HCT116 (cell line): ENCODE data around the gene CPNE5. TPM values are rescaled to one million over a fixed set of nuclear protein-coding genes. Genes with fewer than 3 reads are reported as not detected.

Experiments used
- ATAC-seq: fragments of 200-7000 bp; cut with Tn5 transposase; 2 replicates; pipeline ENCODE4 v1.9.1; 2020; ENCODE audit warnings: mild to moderate bottlenecking, moderate library complexity
- BruUV-seq: library from RNA; stranded (reverse); fragments of 400-500 nt; replicated peaks from 2 replicates; lab custom pipeline; 2021; lab: Mats Ljungman, UMichigan
- CTCF ChIA-PET: fragments of 300-600 bp; sonication (Branson Sonifier 250); formaldehyde crosslinking; loops from one replicate; lab custom pipeline; 2021; ENCODE audit warnings: antibody characterized with exemption; lab: Charles Lee
- POLR2A ChIA-PET: fragments of 300-600, 350-600 bp; sonication (Branson Sonifier 250); formaldehyde crosslinking; loops from one replicate; lab custom pipeline; 2021; ENCODE audit warnings: antibody characterized with exemption; lab: Charles Lee
- RAD21 ChIA-PET, 2 experiments: fragments of 300-600 bp; sonication (Branson Sonifier 250); formaldehyde crosslinking; loops; one replicate each; lab custom pipeline; 2023; ENCODE audit warnings: low total read pairs in 2 of 2; ENCODE audit not compliant: uncharacterized antibody in 2 of 2, unreplicated experiment in 2 of 2, low non-redundant PET in 1 of 2; lab: Charles Lee
- DNase-seq: peaks from one replicate; pipeline ENCODE4 v3.0.0-alpha.2; 2010; ENCODE audit warnings: low read depth, low spot score
- H2AFZ ChIP-seq: fragments of 200-600 bp; shearing (Covaris generic), sonication (generic); 2 replicates; pipeline ENCODE4 v1.6.1; 2017; ENCODE audit warnings: low read depth, mixed run types, mixed read lengths, antibody characterized with exemption, low read length; ENCODE audit not compliant: poor library complexity, severe bottlenecking
- H3K27ac ChIP-seq: 2 replicates; pipeline ENCODE4 v1.5.1; 2012; ENCODE audit warnings: low read depth, low read length
- H3K27me3 ChIP-seq: fragments of 200-600 bp; sonication (generic); 2 replicates; pipeline ENCODE4 v1.6.1; 2016; ENCODE audit warnings: mixed run types, low read length, mixed read lengths; ENCODE audit not compliant: insufficient read depth
- H3K36me3 ChIP-seq, 2 experiments: fragments of 200-500 bp in 1 of 2; fragments of 200-600 bp in 1 of 2; sonication (Bioruptor generic) in 1 of 2; sonication (generic) in 1 of 2; 2 replicates each; pipeline versions ENCODE4 v1.5.1 to v1.6.1; 2014 to 2016; ENCODE audit warnings: low read length in 2 of 2, inconsistent platforms in 1 of 2, mixed read lengths in 1 of 2, mixed run types in 1 of 2; ENCODE audit not compliant: insufficient read depth in 2 of 2, control insufficient read depth in 1 of 2
- H3K4me1 ChIP-seq, 2 experiments: fragments of 200-600 bp in 1 of 2; sonication (generic) in 1 of 2; 2 replicates each; pipeline versions ENCODE4 v1.5.1 to v1.6.1; 2012 to 2017; ENCODE audit warnings: low read length in 2 of 2, inconsistent platforms in 1 of 2, mild to moderate bottlenecking in 1 of 2, mixed read lengths in 1 of 2, mixed run types in 1 of 2, moderate library complexity in 1 of 2; ENCODE audit not compliant: insufficient read depth in 2 of 2, control insufficient read depth in 1 of 2
- H3K4me2 ChIP-seq: fragments of 200-600 bp; sonication (generic); 2 replicates; pipeline ENCODE4 v1.6.1; 2017; ENCODE audit warnings: mixed run types, low read length, mixed read lengths
- H3K4me3 ChIP-seq, 2 experiments: fragments of 200-600 bp in 1 of 2; sonication (generic) in 1 of 2; replicated peaks in 1 of 2; 2 replicates each; pipeline ENCODE4 v1.5.1; 2011 to 2016; ENCODE audit warnings: low read length in 2 of 2, control low read depth in 1 of 2, low read depth in 1 of 2, mild to moderate bottlenecking in 1 of 2, mixed read lengths in 1 of 2, mixed run types in 1 of 2
- H3K79me2 ChIP-seq: fragments of 200-600 bp; sonication (generic); 2 replicates; pipeline ENCODE4 v1.6.1; 2017; ENCODE audit warnings: mild to moderate bottlenecking, mixed run types, low read length, moderate library complexity, mixed read lengths; ENCODE audit not compliant: insufficient read depth
- H3K9ac ChIP-seq: fragments of 200-600 bp; sonication (generic); 2 replicates; pipeline ENCODE4 v1.6.1; 2016; ENCODE audit warnings: low read length, mixed read lengths
- H3K9me2 ChIP-seq: fragments of 200-600 bp; sonication (generic), shearing (Covaris generic); 2 replicates; pipeline ENCODE4 v1.6.1; 2017; ENCODE audit warnings: mixed run types, mild to moderate bottlenecking, moderate library complexity; ENCODE audit not compliant: insufficient read depth
- H3K9me3 ChIP-seq, 2 experiments: fragments of 200-500 bp in 1 of 2; fragments of 200-600 bp in 1 of 2; sonication (Bioruptor generic) in 1 of 2; sonication (generic) in 1 of 2; 2 replicates each; pipeline ENCODE4 v1.6.1; 2014 to 2017; ENCODE audit warnings: low read length in 2 of 2, mixed read lengths in 2 of 2, inconsistent platforms in 1 of 2, low read depth in 1 of 2, mild to moderate bottlenecking in 1 of 2, mixed run types in 1 of 2, moderate library complexity in 1 of 2; ENCODE audit not compliant: control insufficient read depth in 1 of 2, insufficient read depth in 1 of 2
- H4K20me1 ChIP-seq: fragments of 200-600 bp; sonication (generic), shearing (Covaris generic); 2 replicates; pipeline ENCODE4 v1.6.1; 2017; ENCODE audit warnings: mixed run types, mild to moderate bottlenecking, moderate library complexity; ENCODE audit not compliant: insufficient read depth
- CBX3 ChIP-seq: IDR thresholded peaks from 2 replicates; pipeline ENCODE4 v1.6.1; 2012; ENCODE audit warnings: low read depth
- CEBPB ChIP-seq: IDR thresholded peaks from 2 replicates; pipeline ENCODE4 v1.6.1; 2012; ENCODE audit warnings: low read depth
- CTCF ChIP-seq, 3 experiments: fragments of 200-600 bp in 1 of 3; sonication (generic) in 1 of 3; IDR thresholded peaks in 2 of 3; conservative IDR thresholded peaks in 1 of 3; 2 replicates each; pipeline ENCODE4 v1.5.1; 2012 to 2017; ENCODE audit warnings: low read depth in 2 of 3, low read length in 2 of 3, antibody characterized with exemption in 1 of 3, borderline replicate concordance in 1 of 3, control low read depth in 1 of 3, mild to moderate bottlenecking in 1 of 3, mixed read lengths in 1 of 3, mixed run types in 1 of 3, moderate library complexity in 1 of 3; ENCODE audit not compliant: insufficient read depth in 1 of 3
- EZH2 ChIP-seq: fragments of 200-600 bp; sonication (generic); IDR thresholded peaks from 2 replicates; pipeline ENCODE4 v1.6.1; 2017; ENCODE audit warnings: antibody characterized with exemption, mixed run types
- EZH2phosphoT487 ChIP-seq: fragments of 200-600 bp; IDR thresholded peaks from 2 replicates; pipeline ENCODE4 v1.6.1; 2018; ENCODE audit warnings: antibody characterized with exemption, borderline replicate concordance
- FOSL1 ChIP-seq: IDR thresholded peaks from 2 replicates; pipeline ENCODE4 v1.6.1; 2012; ENCODE audit warnings: low read depth
- RAD21 ChIP-seq: IDR thresholded peaks from 2 replicates; pipeline ENCODE4 v1.6.1; 2012; ENCODE audit warnings: low read depth, mild to moderate bottlenecking
- SP1 ChIP-seq: IDR thresholded peaks from 2 replicates; pipeline ENCODE4 v1.6.1; 2012; ENCODE audit warnings: low read depth
- SRF ChIP-seq: IDR thresholded peaks from 2 replicates; pipeline ENCODE4 v1.6.1; 2012; ENCODE audit warnings: low read depth
- YY1 ChIP-seq: IDR thresholded peaks from 2 replicates; pipeline ENCODE4 v1.6.1; 2011; ENCODE audit warnings: low read length, low read depth, moderate library complexity, mild to moderate bottlenecking; ENCODE audit not compliant: insufficient replicate concordance; ENCODE audit errors: extremely low read depth
- ZBTB33 ChIP-seq: IDR thresholded peaks from 2 replicates; pipeline ENCODE4 v1.6.1; 2011; ENCODE audit warnings: mild to moderate bottlenecking, low read length, moderate library complexity; ENCODE audit not compliant: insufficient replicate concordance; ENCODE audit errors: extremely low read depth
- ZFX ChIP-seq: fragments of 450-650 bp; IDR thresholded peaks from 2 replicates; pipeline ENCODE4 v1.6.1; 2017
- ZNF274 ChIP-seq: fragments of 200-500 bp; sonication (Bioruptor generic); IDR thresholded peaks from 2 replicates; pipeline ENCODE4 v1.6.1; 2014; ENCODE audit warnings: mild to moderate bottlenecking, low read depth, low read length, inconsistent platforms
- intact Hi-C: fragments of 100-400 bp; cut with micrococcal nuclease; formaldehyde crosslinking; loops from 2 replicates; pipeline ENCODE4 v1.10.0; 2022
- total RNA-seq: library from RNA; stranded (reverse); gene quantifications from one replicate; pipeline ENCODE4 v1.2.1, GENCODE V29; 2021; ENCODE audit not compliant: unreplicated experiment

CPNE5 gene
- total RNA-seq, 1 experiment from 2014 or later = not detected

- H2AFZ ChIP-seq = peak overlapping the region; percentile 79
- H3K4me1 ChIP-seq = peaks cover 4 to 29% of the 10 kb centered on the region in 2 experiments; a peak in 3 of 4 replicates
- intact Hi-C loops = loop anchor here (1.0 to 5.0 kb wide), 3 partner anchors 77 to 144 kb away; no protein-coding TSS in a partner anchor
- BruUV-seq = no TSS peak
- ChIA-PET CTCF (interaction anchor here (0.6 to 2.5 kb wide), 19 partner anchors 10 to 457 kb away, joined by 3 to 29 read pairs (median 4); no protein-coding TSS in a partner anchor), POLR2A (interaction anchor here (1.5 kb wide), 1 partner anchor 81 kb away, joined by 3 read pairs; the partner anchor contains the start of gene CDKN1A), RAD21 (interaction anchor here in 1 of 2 experiments (0.6 to 1.3 kb wide), 4 partner anchors 36 to 259 kb away, joined by 3 to 7 read pairs (median 4); no protein-coding TSS in a partner anchor)
- no peaks in the 10 kb centered on the region for H3K27me3 ChIP-seq
- no peaks in the 10 kb centered on the region for H3K9me3 ChIP-seq
- no peaks in the 10 kb centered on the region for H4K20me1 ChIP-seq
- DNase-seq = peak; percentile 37
- H3K27ac ChIP-seq = no peak overlapping the region
- no peaks in the 10 kb centered on the region for H3K9me2 ChIP-seq
- no peak overlapping the region for H3K9ac ChIP-seq
- H3K4me2 ChIP-seq = peak overlapping the region; percentile 78
- H3K4me3 ChIP-seq = peak overlapping the region; percentile 23 to 51
- H3K79me2 ChIP-seq = no peaks in the 10 kb centered on the region
- TF ChIP-seq CBX3 (no peak), EZH2phosphoT487 (no peak), FOSL1 (no peak), SP1 (no peak), ZNF274 (no peak), CEBPB (no peak), SRF (no peak), EZH2 (no peak), ZFX (no peak), YY1 (no peak), ZBTB33 (no peak), RAD21 (peak; percentile 93), CTCF (IDR thresholded peaks at IDR 0.05 in 2 of 3, conservative IDR thresholded peaks at IDR 0.05 in 1 of 3; ENCODE audit: borderline replicate concordance in 1 of 3, insufficient read depth in 1 of 3, low read depth in 2 of 3, low read length in 2 of 3) (peak; percentile 87 to 99 (median 98))
- no peaks in the 10 kb centered on the region for H3K36me3 ChIP-seq
- ATAC-seq = peak; percentile 95
Measured at GRCh38 chr6:36759148-36759759, 80.0 kb downstream of the CPNE5 start.
